ENCODE data around the gene LRRTM4. TPM values are rescaled to one million over a fixed set of nuclear protein-coding genes. Genes with fewer than 3 reads are reported as not detected.
"Not testable (repeated sequence)": the region's sequence is repeated elsewhere in the genome, so short reads cannot be mapped to it uniquely, and the experiment has no call there.

Gene LRRTM4
- total RNA-seq, 6 donors from 2014 or later: 0.29 to 0.61 TPM; not detected in 4

- Histone ChIP-seq H3K36me3 (no peaks in the 10 kb centered on the region), H3K4me3 (no peak overlapping the region), H3K4me1 (no peaks in the 10 kb centered on the region), H3K27ac (no peak overlapping the region), H3K9me3 (no peaks in the 10 kb centered on the region), H3K27me3 (no peaks in the 10 kb centered on the region)
- TF ChIP-seq, protein P1, sequence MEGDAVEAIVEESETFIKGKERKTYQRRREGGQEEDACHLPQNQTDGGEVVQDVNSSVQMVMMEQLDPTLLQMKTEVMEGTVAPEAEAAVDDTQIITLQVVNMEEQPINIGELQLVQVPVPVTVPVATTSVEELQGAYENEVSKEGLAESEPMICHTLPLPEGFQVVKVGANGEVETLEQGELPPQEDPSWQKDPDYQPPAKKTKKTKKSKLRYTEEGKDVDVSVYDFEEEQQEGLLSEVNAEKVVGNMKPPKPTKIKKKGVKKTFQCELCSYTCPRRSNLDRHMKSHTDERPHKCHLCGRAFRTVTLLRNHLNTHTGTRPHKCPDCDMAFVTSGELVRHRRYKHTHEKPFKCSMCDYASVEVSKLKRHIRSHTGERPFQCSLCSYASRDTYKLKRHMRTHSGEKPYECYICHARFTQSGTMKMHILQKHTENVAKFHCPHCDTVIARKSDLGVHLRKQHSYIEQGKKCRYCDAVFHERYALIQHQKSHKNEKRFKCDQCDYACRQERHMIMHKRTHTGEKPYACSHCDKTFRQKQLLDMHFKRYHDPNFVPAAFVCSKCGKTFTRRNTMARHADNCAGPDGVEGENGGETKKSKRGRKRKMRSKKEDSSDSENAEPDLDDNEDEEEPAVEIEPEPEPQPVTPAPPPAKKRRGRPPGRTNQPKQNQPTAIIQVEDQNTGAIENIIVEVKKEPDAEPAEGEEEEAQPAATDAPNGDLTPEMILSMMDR (IDR thresholded peaks at IDR 0.05): no peak
- no peak for TF ChIP-seq EP300 (IDR thresholded peaks at IDR 0.05)
- no peak for TF ChIP-seq POLR2AphosphoS5 (IDR thresholded peaks at IDR 0.05)
- TF ChIP-seq POLR2A (IDR thresholded peaks at IDR 0.05): no peak
- 68 to 73% methylated on average over 3 of the region's 3 CpGs for WGBS, 2 donors
- DNase-seq: no peak
- ATAC-seq (ENCODE audit: low FRiP score in 2 of 2): no peak
These were observed 337.1 kb downstream of the LRRTM4 start for GRCh38 chr2:77185052-77185451.

DNA sequence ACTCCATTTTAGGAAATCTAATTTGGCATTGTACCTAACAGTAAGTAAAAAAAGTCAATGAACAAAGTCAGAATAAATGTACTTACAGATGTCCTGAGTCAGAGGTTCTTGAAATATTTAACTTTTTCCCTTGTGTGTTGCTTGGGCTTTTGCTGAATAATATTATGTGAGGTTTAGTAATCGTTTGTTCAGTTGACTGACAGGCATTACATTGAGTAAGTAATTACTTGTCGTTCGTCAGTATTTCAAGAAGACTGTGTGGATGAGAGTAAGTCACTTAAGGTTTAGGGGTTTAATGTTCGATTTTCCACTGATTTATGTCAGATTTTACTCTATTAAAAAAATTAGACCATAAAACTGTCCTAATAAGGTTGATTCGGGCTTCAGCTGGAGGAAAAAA lies 342.9 kb downstream of the LRRTM4 start:
- WGBS, 2 donors: 70 to 76% methylated on average over 5 of the region's 5 CpGs
- H3K4me1 ChIP-seq: no peaks in the 10 kb centered on the region

GRCh38 chr2:77175266-77175780 lies 346.9 kb downstream of the LRRTM4 start:
- not testable (repeated sequence) for H3K27ac ChIP-seq; H3K27me3 ChIP-seq; H3K9me3 ChIP-seq; DNase-seq; H3K36me3 ChIP-seq; H3K4me1 ChIP-seq; ATAC-seq (ENCODE audit: low FRiP score in 2 of 2); H3K4me3 ChIP-seq
- WGBS, 2 donors: 49 to 57% methylated on average over 4 of the region's 4 CpGs

More for the DNA sequence above, 342.9 kb downstream of the LRRTM4 start:
- TF ChIP-seq POLR2AphosphoS5 (IDR thresholded peaks at IDR 0.05): no peak
- TF ChIP-seq POLR2A (IDR thresholded peaks at IDR 0.05): no peak
- TF ChIP-seq, protein P1 (IDR thresholded peaks at IDR 0.05): no peak
- no peak for TF ChIP-seq EP300 (IDR thresholded peaks at IDR 0.05)
- Histone ChIP-seq H3K4me3 (no peak overlapping the region), H3K9me3 (no peaks in the 10 kb centered on the region), H3K36me3 (no peaks in the 10 kb centered on the region), H3K27ac (no peak overlapping the region), H3K27me3 (no peaks in the 10 kb centered on the region)
- no peak for ATAC-seq (ENCODE audit: low FRiP score in 2 of 2)
- DNase-seq: no peak

DNA sequence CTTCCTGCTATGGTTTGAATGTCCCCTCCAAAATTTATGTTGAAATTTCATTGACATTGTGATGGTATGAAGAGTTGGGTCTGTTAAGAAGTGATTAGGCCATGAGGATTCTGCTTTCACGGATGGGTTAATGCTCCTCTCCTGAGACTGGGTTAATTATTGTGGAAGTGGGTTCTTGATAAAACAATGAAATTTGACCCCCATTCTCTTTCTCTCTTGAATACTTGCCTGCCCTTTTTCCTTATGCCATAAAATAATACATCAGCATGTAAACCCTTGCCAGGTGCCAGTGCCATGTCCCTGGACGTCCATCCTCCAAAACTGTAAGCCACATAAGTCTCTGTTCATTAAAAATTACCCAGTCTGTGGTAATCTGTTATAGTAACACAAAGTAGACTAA lies 352.8 kb downstream of the LRRTM4 start:
- ATAC-seq (ENCODE audit: low FRiP score in 2 of 2): no peak
- WGBS, 2 donors: 53 to 64% methylated on average over 2 of the region's 2 CpGs
- Histone ChIP-seq H3K4me1 (no peaks in the 10 kb centered on the region), H3K36me3 (no peaks in the 10 kb centered on the region), H3K4me3 (no peak overlapping the region), H3K27ac (no peak overlapping the region), H3K27me3 (no peaks in the 10 kb centered on the region), H3K9me3 (no peaks in the 10 kb centered on the region)
- DNase-seq: no peak
- TF ChIP-seq, protein P1 (IDR thresholded peaks at IDR 0.05): no peak
- TF ChIP-seq POLR2A (IDR thresholded peaks at IDR 0.05): no peak
- no peak for TF ChIP-seq EP300 (IDR thresholded peaks at IDR 0.05)
- TF ChIP-seq POLR2AphosphoS5 (IDR thresholded peaks at IDR 0.05): no peak

- not testable (repeated sequence) for H3K4me3 ChIP-seq; ATAC-seq (ENCODE audit: low FRiP score in 2 of 2); DNase-seq; H3K36me3 ChIP-seq; H3K9me3 ChIP-seq; H3K27me3 ChIP-seq; H3K27ac ChIP-seq; H3K4me1 ChIP-seq
These were observed 358.2 kb downstream of the LRRTM4 start for GRCh38 chr2:77164021-77164420.

- no peak overlapping the region for H3K4me3 ChIP-seq
- H3K27ac ChIP-seq: no peak overlapping the region
- TF ChIP-seq POLR2A (IDR thresholded peaks at IDR 0.05) (no peak), POLR2AphosphoS5 (IDR thresholded peaks at IDR 0.05) (no peak), EP300 (IDR thresholded peaks at IDR 0.05) (no peak)
- TF ChIP-seq, protein P1 (IDR thresholded peaks at IDR 0.05): no peak
- H3K4me1 ChIP-seq: no peaks in the 10 kb centered on the region
- peaks cover 0 to 8% (median 0%) of the 10 kb centered on the region in 4 donors for H3K9me3 ChIP-seq
- ATAC-seq (ENCODE audit: low FRiP score in 2 of 2) (no peak), DNase-seq (no peak)
- no peaks in the 10 kb centered on the region for H3K36me3 ChIP-seq
- no peaks in the 10 kb centered on the region for H3K27me3 ChIP-seq
- WGBS, 2 donors: 85 to 89% methylated on average over 5 of the region's 5 CpGs
These were observed 361.2 kb downstream of the LRRTM4 start for GRCh38 chr2:77161009-77161408.

Data from upper lobe of left lung (tissue), 6 donors.